HG03175 (cell line): ENCODE results near the gene OR7G1.
A peak's percentile ranks its signal among the peaks of the same experiment; 100 is the strongest.

Experiments used
- ATAC-seq: cut with Tn5 transposase; IDR thresholded peaks from one replicate; pipeline ENCODE4 v1.9.1; 2021; ENCODE audit warnings: mild to moderate bottlenecking, moderate library complexity; ENCODE audit not compliant: unreplicated experiment

The OR7G1 gene, protein sequence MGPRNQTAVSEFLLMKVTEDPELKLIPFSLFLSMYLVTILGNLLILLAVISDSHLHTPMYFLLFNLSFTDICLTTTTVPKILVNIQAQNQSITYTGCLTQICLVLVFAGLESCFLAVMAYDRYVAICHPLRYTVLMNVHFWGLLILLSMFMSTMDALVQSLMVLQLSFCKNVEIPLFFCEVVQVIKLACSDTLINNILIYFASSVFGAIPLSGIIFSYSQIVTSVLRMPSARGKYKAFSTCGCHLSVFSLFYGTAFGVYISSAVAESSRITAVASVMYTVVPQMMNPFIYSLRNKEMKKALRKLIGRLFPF

DNA sequence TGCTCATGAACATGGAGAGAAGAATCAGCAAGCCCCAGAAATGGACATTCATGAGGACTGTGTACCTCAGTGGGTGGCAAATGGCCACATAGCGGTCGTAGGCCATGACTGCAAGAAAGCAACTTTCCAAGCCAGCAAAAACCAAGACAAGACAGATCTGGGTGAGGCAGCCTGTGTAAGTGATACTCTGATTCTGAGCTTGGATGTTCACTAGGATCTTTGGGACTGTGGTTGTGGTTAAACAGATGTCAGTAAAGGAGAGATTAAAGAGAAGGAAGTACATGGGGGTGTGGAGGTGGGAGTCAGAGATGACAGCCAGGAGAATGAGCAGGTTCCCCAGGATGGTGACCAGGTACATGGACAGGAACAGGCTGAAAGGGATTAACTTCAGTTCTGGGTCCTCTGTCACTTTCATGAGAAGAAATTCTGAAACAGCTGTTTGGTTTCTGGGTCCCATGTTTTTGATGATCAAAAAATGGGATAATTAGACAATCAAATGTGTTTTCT, at the start of gene OR7G1:
Gene OR7G1 (minus strand): TSS at position 457 of the 507 bp plus-strand sequence. CDS start 0 bp downstream, at position 457.
- ATAC-seq: no peak

- ATAC-seq: no peak
Observed at GRCh38 chr19:9165261-9165660, 49.7 kb upstream of the OR7G1 start.

DNA sequence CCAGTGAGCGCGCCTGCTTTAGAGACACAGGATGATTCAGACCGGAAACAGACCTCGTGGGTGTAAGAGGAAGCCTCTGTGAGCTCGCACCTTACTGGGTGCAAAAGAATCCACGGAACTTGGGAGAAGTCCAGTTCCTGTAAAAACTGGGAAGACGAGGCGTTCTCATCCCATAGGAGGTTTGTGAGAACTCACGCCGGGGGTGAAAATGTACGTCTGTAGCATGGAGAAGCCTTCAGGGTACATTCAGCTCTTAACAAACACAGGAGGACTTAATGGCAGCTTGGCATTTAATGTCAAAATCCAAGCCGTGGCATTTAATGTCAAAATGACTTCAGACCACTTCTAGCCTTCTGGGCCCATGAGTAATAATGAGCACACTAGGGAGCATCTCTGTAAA, 45.9 kb upstream of the OR7G1 start:
- no peak for ATAC-seq

GRCh38 chr19:9159891-9160290, 44.3 kb upstream of the OR7G1 start:
- no peak for ATAC-seq

- ATAC-seq: no peak
Observed at GRCh38 chr19:9156304-9156703, 40.7 kb upstream of the OR7G1 start.

DNA sequence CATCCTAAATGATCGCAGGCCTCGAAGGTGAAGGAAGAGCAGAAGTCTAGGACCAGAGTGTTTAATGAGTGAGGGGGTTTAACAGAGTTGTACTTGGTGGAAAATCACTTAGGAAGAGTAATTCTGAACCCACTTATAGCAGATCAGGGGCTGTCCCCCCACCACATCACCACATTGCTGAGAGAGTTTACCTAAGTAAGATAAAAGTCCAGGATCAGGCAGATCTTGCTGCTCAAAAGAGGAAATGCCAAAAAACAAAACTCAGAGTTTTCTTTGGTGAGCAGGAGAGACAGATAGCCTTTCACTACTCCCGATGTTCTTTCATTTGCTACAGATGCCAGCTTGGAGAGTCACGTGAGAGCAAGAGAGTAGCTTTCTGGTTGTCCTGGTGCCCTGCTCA, 40.0 kb upstream of the OR7G1 start:
- ATAC-seq: no peak

- ATAC-seq: no peak
Observed at GRCh38 chr19:9151367-9151766, 35.8 kb upstream of the OR7G1 start.

DNA sequence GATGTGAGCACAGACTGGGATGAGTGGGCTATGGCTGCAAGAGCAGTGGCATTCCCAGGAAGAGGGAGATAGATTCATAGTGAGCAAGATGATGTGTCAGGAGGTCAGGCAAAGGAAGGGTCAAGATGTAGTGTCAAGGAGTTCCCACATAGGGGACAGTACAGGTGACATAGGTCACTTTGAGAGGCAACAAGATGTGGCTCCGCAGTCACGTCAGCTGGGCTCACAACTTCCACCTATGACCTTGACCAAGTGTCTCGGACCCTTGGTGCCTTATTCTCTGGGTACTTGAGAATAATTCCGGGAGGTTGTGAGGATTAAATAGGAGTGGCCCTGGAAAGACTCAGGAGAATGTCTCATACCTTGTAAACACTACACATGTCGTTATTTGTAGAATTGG, 35.1 kb upstream of the OR7G1 start:
- no peak for ATAC-seq

DNA sequence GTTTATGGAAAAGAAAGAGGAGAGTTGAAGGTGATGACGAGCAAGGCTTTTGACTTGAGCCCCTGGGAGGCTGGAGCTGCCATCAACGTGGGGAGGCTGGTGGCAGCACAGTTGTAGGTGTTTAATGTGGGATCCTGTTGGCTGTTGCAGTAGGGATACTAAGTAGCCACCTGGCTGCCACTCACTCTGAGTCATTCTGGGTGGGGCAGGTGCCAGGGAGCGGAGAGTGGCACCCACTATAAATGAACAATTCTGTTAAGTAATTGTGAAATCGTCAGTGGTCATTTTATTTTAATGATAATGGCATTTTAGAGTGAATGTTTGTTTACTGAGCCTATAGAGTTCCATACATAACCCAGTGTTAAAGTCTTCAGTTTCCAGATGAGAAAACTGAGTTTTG, 34.4 kb upstream of the OR7G1 start:
- no peak for ATAC-seq

GRCh38 chr19:9148697-9149096, 33.1 kb upstream of the OR7G1 start:
- ATAC-seq: no peak

DNA sequence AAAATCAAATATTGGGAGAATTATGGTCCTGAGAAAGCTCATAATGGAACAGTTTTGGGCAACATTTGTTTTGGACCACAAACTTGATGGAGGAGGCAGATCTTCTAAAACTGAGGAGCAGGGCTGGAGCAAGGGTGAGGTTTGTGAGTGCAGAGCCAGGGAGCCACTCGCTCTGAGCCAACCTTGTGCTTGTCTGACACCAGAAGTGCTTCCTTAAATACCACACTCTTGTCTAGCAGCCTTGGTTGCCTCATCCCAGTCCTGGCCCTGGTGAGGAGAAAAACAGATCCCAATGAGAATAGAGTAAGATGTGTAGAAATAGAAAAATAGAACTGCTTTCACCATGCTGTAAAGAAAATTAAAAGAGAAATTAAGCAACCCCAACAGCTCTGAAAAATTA, 31.3 kb upstream of the OR7G1 start:
- no peak for ATAC-seq

- no peak for ATAC-seq
Observed at GRCh38 chr19:9144920-9145319, 29.4 kb upstream of the OR7G1 start.

DNA sequence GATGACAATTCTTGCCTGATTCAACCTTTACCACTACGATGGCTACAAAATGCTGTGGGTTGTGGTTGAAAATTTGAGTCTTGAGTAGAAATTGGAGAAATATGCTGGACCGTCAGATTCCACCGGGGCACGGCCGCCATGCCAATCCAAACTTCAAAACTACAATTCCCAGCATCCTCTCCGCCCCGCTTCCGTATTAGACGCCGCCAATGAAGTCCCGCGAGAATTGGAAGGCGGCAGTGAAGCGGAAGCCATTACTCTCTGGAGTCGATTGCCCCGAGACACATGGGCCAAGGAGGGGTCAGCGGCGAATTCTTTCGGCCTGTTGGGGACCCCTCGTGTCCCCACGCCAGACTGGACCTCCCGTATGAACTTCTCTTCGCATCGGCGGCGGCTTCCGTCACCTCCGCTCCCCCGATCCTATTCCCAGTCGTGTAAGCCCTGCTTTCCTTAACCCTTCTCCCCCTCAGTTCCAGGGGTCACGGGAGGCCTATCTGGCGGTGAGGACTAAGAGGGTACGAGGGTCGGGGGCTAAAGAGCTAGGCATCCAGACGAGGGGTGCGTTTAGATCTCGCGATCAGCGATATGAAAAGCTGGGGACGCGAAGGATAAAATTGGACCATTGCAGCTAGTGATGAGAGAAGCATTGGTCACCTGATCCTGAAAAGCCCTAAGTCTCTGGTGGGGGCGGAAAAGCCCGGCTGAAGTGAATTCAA, 24.8 kb upstream of the OR7G1 start, which contains the start of gene ZNF317:
Gene ZNF317 (plus strand): TSS at position 239 of the 716 bp plus-strand sequence. CDS start 15,620 bp downstream, outside the sequence.
- ATAC-seq: peak; percentile 94

- no peak for ATAC-seq
Observed at GRCh38 chr19:9139609-9140158, 24.1 kb upstream of the OR7G1 start.

DNA sequence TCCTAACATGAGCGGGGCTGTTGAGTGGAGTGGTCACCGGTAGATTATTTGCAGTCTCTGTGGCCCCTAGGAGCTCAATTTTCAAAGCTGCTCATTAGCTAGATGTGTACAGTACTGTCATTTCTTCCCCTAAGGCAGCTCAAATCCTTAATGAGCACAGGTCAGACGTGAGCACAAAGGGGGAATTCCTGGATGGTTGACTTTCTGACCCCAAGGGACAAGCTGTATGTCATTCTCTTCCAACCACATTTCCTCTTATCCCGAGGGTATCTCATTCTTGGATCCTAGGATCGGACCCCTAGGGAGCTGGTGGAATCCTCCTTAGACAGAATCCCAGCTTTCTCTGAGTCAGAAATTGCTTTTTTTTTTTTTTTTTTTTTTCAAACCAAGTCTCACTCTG, 16.9 kb upstream of the OR7G1 start:
- ATAC-seq: no peak

DNA sequence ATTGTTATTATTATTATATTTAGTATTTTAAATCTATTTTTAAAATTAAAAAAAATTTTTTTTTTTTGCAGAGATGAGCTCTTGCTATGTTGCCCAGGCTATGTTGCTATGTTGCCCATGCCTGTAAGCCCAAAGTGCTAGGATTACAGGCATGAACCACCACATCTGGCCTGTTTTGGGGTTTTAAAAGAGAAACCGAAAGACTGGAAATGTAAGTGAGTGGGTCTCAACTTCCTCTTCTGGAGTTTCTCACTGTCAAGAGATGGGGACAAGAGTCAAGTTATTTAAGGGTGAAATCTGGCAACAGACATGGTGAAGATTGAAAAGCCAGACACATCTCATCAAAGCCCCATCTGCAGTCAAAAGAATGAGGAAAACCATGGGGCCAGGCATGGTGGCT, 15.4 kb upstream of the OR7G1 start:
- no peak for ATAC-seq

DNA sequence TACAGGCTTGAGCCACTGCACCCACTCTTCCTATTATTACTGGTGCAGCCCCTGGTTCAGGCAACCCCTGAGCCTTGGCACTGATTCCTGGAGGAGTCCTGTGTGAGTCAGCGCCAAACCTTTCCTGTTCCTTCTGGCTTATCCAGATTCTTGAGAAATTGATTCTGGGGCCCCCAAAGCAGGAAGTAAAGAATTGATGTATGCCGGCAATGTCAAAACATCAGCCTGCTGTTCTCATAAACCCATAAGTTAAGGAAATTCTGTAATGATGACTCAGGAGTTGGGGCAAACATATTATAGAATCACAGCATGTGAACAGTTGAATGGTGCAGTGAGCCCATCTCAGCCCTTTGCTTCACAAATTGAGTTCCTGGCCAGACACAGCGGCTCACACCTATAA, 12.6 kb upstream of the OR7G1 start:
- no peak for ATAC-seq

- no peak for ATAC-seq
Observed at GRCh38 chr19:9126900-9127405, 11.4 kb upstream of the OR7G1 start, which contains the start of gene OR7G3. Gene OR7G3, minus strand, starts transcription at chr19:9126950. Its CDS starts 0 bp downstream, at chr19:9126950.

DNA sequence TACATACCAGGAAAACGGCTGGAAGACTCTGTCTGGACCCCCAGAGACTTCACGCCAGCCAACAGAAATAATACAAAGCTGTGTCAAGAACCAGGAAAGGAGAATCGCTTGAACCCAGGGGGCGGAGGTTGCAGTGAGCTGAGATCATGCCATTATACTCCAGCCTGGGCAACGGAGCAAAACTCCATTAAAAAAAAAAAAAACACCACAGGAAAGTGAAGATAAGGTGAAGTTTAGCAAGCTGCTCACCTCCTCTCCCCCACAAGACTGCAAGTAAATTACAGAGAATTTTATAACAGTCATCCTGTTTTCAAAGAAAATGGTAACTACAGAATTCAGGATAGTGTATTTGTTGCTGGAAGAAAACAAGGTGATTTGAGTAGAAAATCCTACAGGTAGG, 984 bp upstream of the OR7G1 start:
- no peak for ATAC-seq

GRCh38 chr19:9109959-9110358, 5.6 kb downstream of the OR7G1 start:
- ATAC-seq: no peak

- ATAC-seq: no peak
Observed at GRCh38 chr19:9107375-9107774, 8.2 kb downstream of the OR7G1 start, which contains the start of gene OR7G2. Gene OR7G2, minus strand, starts transcription at chr19:9107475. Its CDS starts 4,232 bp downstream, at chr19:9103243.
